ENCODE measurements around the gene CREBBP.

CREBBP gene

GRCh38 chr16:3726021-3726687 is 154.4 kb downstream of the CREBBP start:
- TF ChIP-seq, protein P1, sequence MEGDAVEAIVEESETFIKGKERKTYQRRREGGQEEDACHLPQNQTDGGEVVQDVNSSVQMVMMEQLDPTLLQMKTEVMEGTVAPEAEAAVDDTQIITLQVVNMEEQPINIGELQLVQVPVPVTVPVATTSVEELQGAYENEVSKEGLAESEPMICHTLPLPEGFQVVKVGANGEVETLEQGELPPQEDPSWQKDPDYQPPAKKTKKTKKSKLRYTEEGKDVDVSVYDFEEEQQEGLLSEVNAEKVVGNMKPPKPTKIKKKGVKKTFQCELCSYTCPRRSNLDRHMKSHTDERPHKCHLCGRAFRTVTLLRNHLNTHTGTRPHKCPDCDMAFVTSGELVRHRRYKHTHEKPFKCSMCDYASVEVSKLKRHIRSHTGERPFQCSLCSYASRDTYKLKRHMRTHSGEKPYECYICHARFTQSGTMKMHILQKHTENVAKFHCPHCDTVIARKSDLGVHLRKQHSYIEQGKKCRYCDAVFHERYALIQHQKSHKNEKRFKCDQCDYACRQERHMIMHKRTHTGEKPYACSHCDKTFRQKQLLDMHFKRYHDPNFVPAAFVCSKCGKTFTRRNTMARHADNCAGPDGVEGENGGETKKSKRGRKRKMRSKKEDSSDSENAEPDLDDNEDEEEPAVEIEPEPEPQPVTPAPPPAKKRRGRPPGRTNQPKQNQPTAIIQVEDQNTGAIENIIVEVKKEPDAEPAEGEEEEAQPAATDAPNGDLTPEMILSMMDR (IDR thresholded peaks at IDR 0.05; ENCODE audit: insufficient read depth, low read length, missing control alignments), result no peak
- no peak for DNase-seq (ENCODE audit: low read depth, low spot score)
- H3K4me3 ChIP-seq (ENCODE audit: low read depth, low read length), result no peak overlapping the region
- POLR2A ChIA-PET, result no interaction called here
- CTCF ChIA-PET, result interaction anchor here (1.3 kb wide), 1 partner anchor 36 kb away, joined by 5 read pairs; no protein-coding TSS in a partner anchor

- H3K4me3 ChIP-seq (ENCODE audit: low read depth, low read length), result no peak overlapping the region
- DNase-seq (ENCODE audit: low read depth, low spot score), result no peak
- CTCF ChIA-PET, result interaction anchor here (1.3 kb wide), 1 partner anchor 35 kb away, joined by 5 read pairs; no protein-coding TSS in a partner anchor
- TF ChIP-seq, protein P1 (IDR thresholded peaks at IDR 0.05; ENCODE audit: insufficient read depth, low read length, missing control alignments), result no peak
- POLR2A ChIA-PET, result no interaction called here
These were observed 155.2 kb downstream of the CREBBP start for GRCh38 chr16:3725276-3725675.

GRCh38 chr16:3722508-3722907 is 158.0 kb downstream of the CREBBP start:
- TF ChIP-seq, protein P1 (IDR thresholded peaks at IDR 0.05; ENCODE audit: insufficient read depth, low read length, missing control alignments), result no peak
- H3K4me3 ChIP-seq (ENCODE audit: low read depth, low read length), result no peak overlapping the region
- POLR2A ChIA-PET, result no interaction called here
- DNase-seq (ENCODE audit: low read depth, low spot score), result no peak
- CTCF ChIA-PET, result interaction anchor here (1.6 kb wide), 1 partner anchor 11 kb away, joined by 4 read pairs; no protein-coding TSS in a partner anchor

- POLR2A ChIA-PET, result no interaction called here
- TF ChIP-seq, protein P1 (IDR thresholded peaks at IDR 0.05; ENCODE audit: insufficient read depth, low read length, missing control alignments), result no peak
- DNase-seq (ENCODE audit: low read depth, low spot score), result no peak
- no peak overlapping the region for H3K4me3 ChIP-seq (ENCODE audit: low read depth, low read length)
- CTCF ChIA-PET, result no interaction called here
These were observed 160.1 kb downstream of the CREBBP start for GRCh38 chr16:3720418-3720817.

DNA sequence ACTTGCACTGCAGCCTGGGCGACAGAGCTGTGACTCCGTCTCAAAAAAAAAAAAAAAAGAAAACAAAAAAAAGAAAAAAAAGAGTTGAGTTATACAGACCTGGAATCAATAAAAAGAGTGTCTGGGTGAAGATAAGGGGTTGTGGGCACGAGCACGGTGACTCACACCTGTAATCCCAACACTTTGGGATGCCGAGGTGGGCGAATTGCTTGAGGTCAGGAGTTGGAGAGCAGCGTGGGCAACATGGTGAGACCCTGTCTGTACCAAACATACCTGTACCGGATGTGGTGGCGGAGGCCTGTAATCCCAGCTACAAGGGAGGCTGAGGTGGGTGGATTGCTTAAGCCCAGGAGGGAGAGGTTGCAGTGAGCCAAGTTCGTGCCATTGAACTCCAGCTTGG is 161.9 kb downstream of the CREBBP start:
- ChIA-PET CTCF (no interaction called here), POLR2A (no interaction called here)
- DNase-seq (ENCODE audit: low read depth, low spot score), result no peak
- no peak overlapping the region for H3K4me3 ChIP-seq (ENCODE audit: low read depth, low read length)
- TF ChIP-seq, protein P1 (IDR thresholded peaks at IDR 0.05; ENCODE audit: insufficient read depth, low read length, missing control alignments), result no peak

GRCh38 chr16:3718019-3718391 is 162.5 kb downstream of the CREBBP start:
- ChIA-PET CTCF (interaction anchor here (0.8 to 1.9 kb wide), 3 partner anchors 16 to 142 kb away, joined by 3 to 10 read pairs (median 4); no protein-coding TSS in a partner anchor), POLR2A (interaction anchor here (0.8 to 0.9 kb wide), 2 partner anchors 15 to 153 kb away, joined by 3 to 4 read pairs; no protein-coding TSS in a partner anchor)
- H3K4me3 ChIP-seq (ENCODE audit: low read depth, low read length), result peak overlapping the region; percentile 94
- TF ChIP-seq, protein P1 (IDR thresholded peaks at IDR 0.05; ENCODE audit: insufficient read depth, low read length, missing control alignments), result no peak
- DNase-seq (ENCODE audit: low read depth, low spot score), result no peak
